GM19467 (cell line): ENCODE data around the gene ANKZF1.
"Not testable (repeated sequence)": the region's sequence is repeated elsewhere in the genome, so short reads cannot be mapped to it uniquely, and the experiment has no call there.

Source experiments
- ATAC-seq: cut with Tn5 transposase; IDR thresholded peaks from one replicate; pipeline ENCODE4 v1.9.1; 2021; ENCODE audit warnings: mild to moderate bottlenecking, moderate library complexity; ENCODE audit not compliant: unreplicated experiment

ANKZF1 gene

GRCh38 chr2:219229305-219230058, at the start of gene ANKZF1, which contains the start of gene ATG9A:
Gene ANKZF1 (plus strand): TSS chr2:219229806. CDS start chr2:219230258, 452 bp downstream.
Gene ATG9A (minus strand): TSS chr2:219229636. CDS start chr2:219228024, 1,612 bp downstream.
- peak; percentile 94 for ATAC-seq

DNA sequence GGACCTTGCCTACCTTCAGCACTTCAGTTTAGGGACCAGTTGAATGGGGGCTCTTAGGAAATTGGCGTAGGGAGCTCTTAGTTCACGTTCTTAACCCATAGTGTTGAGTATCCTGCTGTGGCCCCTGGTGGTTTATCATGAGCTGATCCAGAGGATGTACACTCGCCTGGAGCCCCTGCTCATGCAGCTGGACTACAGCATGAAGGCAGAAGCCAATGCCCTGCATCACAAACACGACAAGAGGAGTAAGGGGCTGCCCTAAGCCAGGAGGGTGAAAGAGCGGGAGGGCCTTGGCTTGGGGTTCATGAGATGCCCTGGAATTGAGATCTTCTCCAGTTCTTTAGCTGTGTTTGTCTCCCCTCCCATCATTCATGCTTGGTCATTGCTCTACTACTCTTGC, 48.6 kb upstream of the ANKZF1 start:
- no peak for ATAC-seq

- ATAC-seq: no peak
Measured at GRCh38 chr2:219181531-219181930, 48.1 kb upstream of the ANKZF1 start.

GRCh38 chr2:219182331-219183150, 47.1 kb upstream of the ANKZF1 start:
- ATAC-seq: no peak

- no peak for ATAC-seq
Measured at GRCh38 chr2:219183151-219183772, 46.3 kb upstream of the ANKZF1 start.

DNA sequence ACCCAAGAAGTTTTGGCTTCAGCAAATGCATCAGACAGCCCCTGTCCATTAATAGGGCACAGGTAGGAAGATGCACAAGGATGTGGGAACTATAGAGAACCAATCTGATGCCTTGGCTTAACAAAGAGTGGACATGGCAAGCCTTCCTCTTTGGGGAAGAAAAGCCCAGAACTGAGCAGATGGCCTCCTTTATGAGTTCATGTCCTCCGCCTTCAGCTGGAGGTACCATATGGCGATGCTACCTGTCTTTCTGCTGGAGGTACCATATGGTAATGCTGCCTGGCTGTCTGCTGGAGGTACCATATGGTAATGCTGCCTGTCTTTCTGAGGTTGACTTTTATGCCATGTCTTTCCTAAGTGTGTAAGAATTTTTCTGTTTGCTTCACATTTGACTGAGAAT, 45.5 kb upstream of the ANKZF1 start:
- ATAC-seq: no peak

DNA sequence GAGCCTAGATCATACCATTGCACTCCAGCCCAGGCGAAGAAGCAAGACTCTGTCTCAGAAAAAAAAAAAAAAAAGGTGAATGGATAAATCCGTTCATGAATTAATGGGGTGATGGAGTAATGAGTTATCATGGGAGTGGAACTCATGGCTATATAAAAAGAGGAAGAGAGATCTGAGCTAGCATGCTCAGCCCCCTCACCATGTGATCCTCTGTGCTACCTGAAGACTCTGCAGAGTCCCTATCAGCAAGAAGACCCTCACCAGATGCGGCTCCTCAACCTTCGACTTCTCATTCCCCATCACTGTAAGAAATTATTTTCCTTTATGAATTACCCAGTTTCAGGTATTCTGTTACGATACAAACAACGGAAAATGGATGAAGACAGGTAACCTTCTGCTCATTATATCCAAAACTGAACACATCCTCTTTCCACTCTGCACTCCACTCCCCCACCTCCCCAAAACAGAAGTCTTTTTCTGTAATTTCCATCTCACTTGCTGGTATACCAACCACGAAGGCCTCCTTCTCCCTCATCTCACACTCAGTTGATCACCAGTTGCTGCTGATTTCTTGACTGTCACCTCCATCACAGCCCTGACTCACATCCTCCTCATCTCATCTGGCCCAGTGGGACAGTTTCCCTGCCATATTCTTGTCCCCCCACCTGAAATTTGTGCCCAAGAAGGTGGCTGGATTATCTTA, 42.7 kb upstream of the ANKZF1 start:
- ATAC-seq: no peak

DNA sequence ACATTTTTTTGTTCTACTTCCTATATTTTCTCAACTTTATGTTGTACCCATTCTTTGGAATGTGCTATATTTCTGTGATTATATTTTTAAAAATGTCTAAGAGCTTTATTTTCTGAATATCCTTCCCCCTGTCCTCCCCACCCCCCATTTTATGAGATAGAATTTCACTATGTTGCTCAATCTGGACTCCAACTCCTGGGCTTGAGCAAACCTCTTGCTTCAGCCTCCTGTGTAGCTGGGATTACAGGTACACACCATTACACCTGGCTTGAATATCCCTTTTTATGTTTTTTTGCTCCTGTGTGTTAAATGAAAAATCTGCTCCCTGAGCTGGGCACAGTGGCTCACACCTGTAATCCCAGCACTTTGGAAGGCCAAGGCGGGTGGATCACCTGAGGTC, 32.2 kb upstream of the ANKZF1 start:
- ATAC-seq: no peak

GRCh38 chr2:219198974-219199373, 30.6 kb upstream of the ANKZF1 start:
- ATAC-seq: no peak

DNA sequence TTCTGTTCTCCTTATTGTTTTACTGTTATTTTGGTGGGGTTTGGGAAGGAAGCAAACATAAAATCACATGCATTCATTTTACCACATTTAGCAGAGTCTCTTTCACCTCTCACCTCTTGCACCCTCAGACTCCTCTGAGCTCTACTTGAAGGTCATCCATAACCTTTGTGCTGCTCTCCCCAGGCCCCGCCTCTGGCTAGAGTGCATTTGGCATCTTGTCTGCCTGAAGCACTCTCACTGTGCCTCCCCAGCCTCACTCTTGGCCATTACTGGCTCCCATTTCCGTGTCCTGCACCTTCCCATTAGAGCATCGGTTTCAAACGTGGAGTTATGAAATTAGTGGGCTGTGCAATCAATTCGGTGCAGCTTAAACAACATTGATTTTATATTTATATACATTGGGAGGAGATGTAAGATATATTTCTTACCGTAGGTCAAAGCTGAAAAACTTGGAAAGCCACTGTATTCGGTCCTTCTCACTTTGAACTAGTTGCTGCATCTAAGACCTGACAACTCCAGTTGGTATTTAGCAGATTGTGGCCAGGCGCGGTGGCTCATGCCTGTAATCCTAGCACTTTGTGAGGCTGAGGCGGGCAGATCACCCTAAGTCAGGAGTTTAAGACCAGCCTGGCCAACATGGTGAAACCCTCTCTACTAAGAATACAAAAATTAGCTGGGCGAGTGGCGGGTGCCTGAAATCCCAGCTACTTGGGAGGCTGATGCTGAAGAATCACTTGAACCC, 30.0 kb upstream of the ANKZF1 start:
- ATAC-seq: no peak

DNA sequence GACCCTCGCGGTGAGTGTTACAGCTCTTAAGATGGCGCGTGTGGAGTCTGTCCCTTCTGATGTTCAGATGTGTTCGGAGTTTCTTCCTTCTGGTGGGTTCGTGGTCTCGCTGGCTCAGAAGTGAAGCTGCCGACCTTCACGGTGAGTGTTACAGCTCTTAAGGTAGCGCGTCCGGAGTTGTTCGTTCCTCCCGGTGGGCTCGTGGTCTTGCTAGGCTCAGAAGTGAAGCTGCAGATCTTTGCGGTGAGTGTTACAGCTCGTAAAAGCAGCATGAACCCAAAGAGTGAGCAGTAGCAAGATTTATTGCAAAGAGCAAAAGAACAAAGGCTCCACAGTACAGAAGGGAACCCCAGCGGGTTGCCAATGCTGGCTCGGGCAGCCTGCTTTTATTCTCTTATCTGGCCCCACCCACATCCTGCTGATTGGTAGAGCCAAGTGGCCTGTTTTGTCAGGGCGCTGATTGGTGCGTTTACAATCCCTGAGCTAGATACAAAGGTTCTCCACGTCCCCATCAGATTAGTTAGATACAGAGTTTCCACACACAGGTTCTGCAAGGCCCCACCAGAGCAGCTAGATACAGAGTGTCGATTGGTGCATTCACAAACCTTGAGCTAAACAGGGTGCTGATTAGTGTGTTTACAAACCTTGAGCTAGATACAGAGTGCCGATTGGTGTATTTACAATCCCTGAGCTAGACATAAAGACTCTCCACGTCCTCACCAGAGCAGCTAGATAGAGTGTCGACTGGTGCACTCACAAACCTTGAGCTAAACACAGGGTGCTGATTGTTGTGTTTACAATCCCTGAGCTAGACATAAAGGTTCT, 28.9 kb upstream of the ANKZF1 start:
- ATAC-seq: not testable (repeated sequence)

- not testable (repeated sequence) for ATAC-seq
Measured at GRCh38 chr2:219201331-219201730, 28.3 kb upstream of the ANKZF1 start.

DNA sequence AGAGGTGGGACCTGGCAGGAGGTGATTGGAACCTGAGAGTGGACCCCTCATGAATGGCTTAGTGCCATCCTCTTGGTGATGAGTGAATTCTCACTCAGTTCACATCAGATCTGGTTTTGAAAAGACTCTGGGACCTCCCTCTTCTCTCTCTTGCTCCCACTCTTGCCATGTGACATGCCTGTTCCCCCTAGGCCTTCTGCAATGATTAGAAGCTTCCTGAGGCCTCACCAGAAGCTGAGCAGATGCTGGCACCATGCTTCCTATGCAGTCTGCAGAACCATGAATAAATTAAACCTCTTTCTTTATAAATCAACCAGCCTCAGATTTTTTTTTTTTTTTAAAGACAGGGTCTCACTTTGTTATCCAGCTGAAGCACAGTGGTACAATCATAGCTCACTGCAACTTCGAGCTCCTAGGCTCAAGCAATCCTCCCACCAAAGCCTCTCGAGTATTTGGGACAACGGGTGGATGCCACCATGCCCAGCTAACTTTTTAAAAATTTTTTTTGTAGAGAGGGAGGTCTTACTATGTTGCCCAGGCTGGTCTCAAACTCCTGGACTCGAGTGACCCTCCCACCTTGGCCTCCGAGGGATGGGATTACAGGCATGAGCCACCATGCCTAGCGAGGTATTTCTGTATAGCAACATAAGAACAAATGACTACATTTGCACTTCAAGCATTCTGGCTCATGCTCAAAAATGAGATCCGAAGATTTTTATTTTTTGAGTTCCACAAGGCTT, 25.0 kb upstream of the ANKZF1 start:
- no peak for ATAC-seq

DNA sequence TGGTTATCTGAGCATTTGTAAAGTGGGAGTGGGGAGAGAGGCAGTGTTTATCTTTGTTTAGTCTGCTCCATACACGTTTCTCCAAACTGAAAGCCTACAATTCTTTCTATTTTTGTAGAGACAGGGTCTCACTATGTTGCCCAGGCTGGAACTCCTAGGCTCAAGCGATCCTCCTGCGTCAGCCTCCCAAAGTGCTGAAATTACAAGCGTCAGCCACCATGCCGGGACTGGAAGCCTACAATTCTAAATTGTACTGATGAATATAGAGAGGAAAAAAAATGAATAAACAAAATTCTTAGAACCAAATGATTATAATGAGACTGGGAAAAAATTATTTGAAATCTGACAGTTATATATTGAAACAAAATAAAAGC, 24.5 kb upstream of the ANKZF1 start:
- no peak for ATAC-seq

GRCh38 chr2:219205981-219206327, 23.7 kb upstream of the ANKZF1 start:
- no peak for ATAC-seq

DNA sequence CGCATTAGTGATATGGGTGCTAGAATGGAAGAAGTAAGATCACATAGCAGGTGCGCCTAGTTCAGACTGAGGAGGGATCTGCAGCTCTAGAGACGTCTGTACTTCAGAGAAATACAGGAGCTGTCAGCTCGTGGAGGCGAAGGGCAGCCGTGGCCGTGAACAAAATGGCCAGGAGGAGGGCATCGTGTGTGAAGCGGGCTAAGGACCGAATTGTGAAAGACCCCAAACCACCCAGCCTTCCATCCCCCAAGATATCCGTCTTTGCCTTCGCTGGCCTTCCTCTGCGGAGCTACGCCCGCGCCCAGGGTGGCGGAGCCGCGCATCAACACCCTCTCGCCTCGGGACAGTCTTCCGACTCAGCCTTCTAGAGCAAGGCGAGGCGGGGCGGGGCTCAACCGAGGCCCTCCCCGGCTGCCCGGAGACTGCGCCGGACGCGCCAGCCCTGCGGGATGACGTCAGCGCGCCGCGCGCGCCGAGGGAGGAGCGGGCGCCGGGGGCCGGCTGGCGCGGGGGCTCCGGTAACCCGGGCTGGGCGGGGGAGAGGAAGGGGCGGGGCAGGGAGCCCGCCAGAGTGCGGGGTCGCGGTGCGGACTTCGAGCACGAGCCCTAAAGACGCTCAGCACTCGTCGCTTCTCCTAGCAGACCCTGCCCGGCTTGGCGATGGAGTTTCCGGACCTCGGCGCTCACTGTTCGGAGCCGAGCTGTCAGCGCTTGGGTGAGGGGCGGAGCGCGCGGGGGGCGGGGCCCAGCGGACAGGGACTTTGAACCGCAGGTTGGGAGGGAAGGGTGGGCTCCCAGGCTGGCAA, 23.1 kb upstream of the ANKZF1 start, which contains the start of gene ZFAND2B:
TSS of gene ZFAND2B (plus strand) at position 455 of the 806 bp plus-strand sequence. CDS start at position 661, 206 bp downstream.
- peak; percentile 96 for ATAC-seq

- no peak for ATAC-seq
Measured at GRCh38 chr2:219207134-219207883, 22.3 kb upstream of the ANKZF1 start.
